NCI-H1048 (cell line): ENCODE measurements around the gene CFAP61.

Experiments
- DNase-seq: peaks from one replicate; lab custom pipeline; 2025; lab: John Stamatoyannopoulos, UW

The CFAP61 gene

GRCh38 chr20:20276811-20277530 is 224.6 kb downstream of the CFAP61 start:
- no peak for DNase-seq

GRCh38 chr20:20277894-20278335 is 225.6 kb downstream of the CFAP61 start:
- DNase-seq, result no peak

- no peak for DNase-seq
These were observed 233.7 kb downstream of the CFAP61 start for GRCh38 chr20:20286061-20286460.

GRCh38 chr20:20289331-20289730 is 237.0 kb downstream of the CFAP61 start:
- DNase-seq, result no peak

- DNase-seq, result no peak
These were observed 240.1 kb downstream of the CFAP61 start for GRCh38 chr20:20292472-20292871.

GRCh38 chr20:20293141-20293540 is 240.8 kb downstream of the CFAP61 start:
- no peak for DNase-seq

GRCh38 chr20:20293691-20294385 is 241.5 kb downstream of the CFAP61 start:
- no peak for DNase-seq

- no peak for DNase-seq
These were observed 243.5 kb downstream of the CFAP61 start for GRCh38 chr20:20295621-20296498.

GRCh38 chr20:20297181-20297580 is 244.8 kb downstream of the CFAP61 start:
- DNase-seq, result no peak

GRCh38 chr20:20297752-20298151 is 245.4 kb downstream of the CFAP61 start:
- DNase-seq, result no peak

- DNase-seq, result no peak
These were observed 247.6 kb downstream of the CFAP61 start for GRCh38 chr20:20299904-20300303.

GRCh38 chr20:20303320-20303719 is 251.0 kb downstream of the CFAP61 start:
- no peak for DNase-seq

GRCh38 chr20:20303742-20304141 is 251.4 kb downstream of the CFAP61 start:
- DNase-seq, result no peak

- no peak for DNase-seq
These were observed 252.6 kb downstream of the CFAP61 start for GRCh38 chr20:20304942-20305341.

- DNase-seq, result no peak
These were observed 260.2 kb downstream of the CFAP61 start for GRCh38 chr20:20312562-20312961.

GRCh38 chr20:20317195-20317594 is 264.9 kb downstream of the CFAP61 start:
- no peak for DNase-seq

GRCh38 chr20:20317621-20318364 is 265.5 kb downstream of the CFAP61 start:
- DNase-seq, result no peak

GRCh38 chr20:20318365-20319161 is 266.2 kb downstream of the CFAP61 start:
- no peak for DNase-seq

- no peak for DNase-seq
These were observed 268.8 kb downstream of the CFAP61 start for GRCh38 chr20:20321134-20321533.

GRCh38 chr20:20321917-20322316 is 269.6 kb downstream of the CFAP61 start:
- no peak for DNase-seq

GRCh38 chr20:20322912-20323311 is 270.6 kb downstream of the CFAP61 start:
- DNase-seq, result no peak
